ENCODE results near the gene ZNF837.

ZNF837 gene

GRCh38 chr19:58368561-58369360 lies 12.1 kb downstream of the ZNF837 start:
- no peak for DNase-seq (ENCODE audit: low spot score)

GRCh38 chr19:58367698-58368454 lies 13.0 kb downstream of the ZNF837 start:
- no peak for DNase-seq (ENCODE audit: low spot score)

GRCh38 chr19:58366585-58367430 lies 14.0 kb downstream of the ZNF837 start:
- no peak for DNase-seq (ENCODE audit: low spot score)

- DNase-seq (ENCODE audit: low spot score), result no peak
These were observed 16.7 kb downstream of the ZNF837 start for GRCh38 chr19:58364146-58364545.

GRCh38 chr19:58362272-58362994 lies 18.4 kb downstream of the ZNF837 start, which contains the start of gene ZNF497:
TSS of gene ZNF497 (minus strand) at chr19:58362751. CDS start at chr19:58357635, 5,116 bp downstream.
- peak; percentile 99 for DNase-seq (ENCODE audit: low spot score)

- DNase-seq (ENCODE audit: low spot score), result peak; percentile 65
These were observed 18.9 kb downstream of the ZNF837 start for GRCh38 chr19:58361900-58362271.

- no peak for DNase-seq (ENCODE audit: low spot score)
These were observed 23.2 kb downstream of the ZNF837 start for GRCh38 chr19:58357481-58358145.

GRCh38 chr19:58356766-58357480 lies 23.9 kb downstream of the ZNF837 start:
- DNase-seq (ENCODE audit: low spot score), result peak; percentile 42

GRCh38 chr19:58355908-58356765 lies 24.7 kb downstream of the ZNF837 start:
- DNase-seq (ENCODE audit: low spot score), result peak; percentile 56

GRCh38 chr19:58355215-58355796 lies 25.5 kb downstream of the ZNF837 start:
- no peak for DNase-seq (ENCODE audit: low spot score)

GRCh38 chr19:58354478-58355030 lies 26.3 kb downstream of the ZNF837 start:
- DNase-seq (ENCODE audit: low spot score), result no peak

- DNase-seq (ENCODE audit: low spot score), result no peak
These were observed 26.9 kb downstream of the ZNF837 start for GRCh38 chr19:58353717-58354477.

GRCh38 chr19:58352760-58353671 lies 27.8 kb downstream of the ZNF837 start, which contains the start of gene A1BG:
TSS of gene A1BG (minus strand) at chr19:58353492. CDS start at chr19:58353437, 55 bp downstream.
- DNase-seq (ENCODE audit: low spot score), result no peak

- no peak for DNase-seq (ENCODE audit: low spot score)
These were observed 28.7 kb downstream of the ZNF837 start for GRCh38 chr19:58351990-58352755.

GRCh38 chr19:58351558-58351878 lies 29.3 kb downstream of the ZNF837 start:
- DNase-seq (ENCODE audit: low spot score), result no peak

Data from AG20443 (cell line).